Measurements from ENCODE around the gene OSBPL7.

OSBPL7 gene

GRCh38 chr17:47808830-47809480 is 12.6 kb downstream of the OSBPL7 start:
- Histone ChIP-seq H4K8ac (ENCODE audit: low read depth, low read length) (no peak overlapping the region), H3K23ac (ENCODE audit: low read length) (no peak overlapping the region), H2BK15ac (replicated peaks; ENCODE audit: low read depth) (no peak overlapping the region), H3K4me1 (ENCODE audit: control insufficient read depth, low read depth, low read length) (no peaks in the 10 kb centered on the region), H2BK120ac (ENCODE audit: low read depth, low read length) (no peak overlapping the region), H3K27me3 (ENCODE audit: insufficient read depth, low read length, poor library complexity) (no peaks in the 10 kb centered on the region), H3K36me3 (ENCODE audit: control insufficient read depth, insufficient read depth, low read length) (no peaks in the 10 kb centered on the region), H3K9ac (ENCODE audit: low read length) (no peak overlapping the region), H3K4ac (ENCODE audit: low read depth, low read length) (no peak overlapping the region), H4K5ac (ENCODE audit: low read length) (no peak overlapping the region), H2BK5ac (ENCODE audit: low read length) (no peak overlapping the region), H3K4me2 (ENCODE audit: low read length) (no peak overlapping the region), H3K4me3 (ENCODE audit: low read length) (no peak overlapping the region), H2AK5ac (ENCODE audit: low read length) (no peak overlapping the region), H3K18ac (ENCODE audit: low read length) (no peak overlapping the region), H3K79me2 (ENCODE audit: control insufficient read depth, insufficient read depth, low read length) (no peaks in the 10 kb centered on the region), H3K79me1 (ENCODE audit: low read length) (no peaks in the 10 kb centered on the region), H3K56ac (ENCODE audit: low read length) (no peak overlapping the region), H3K27ac (ENCODE audit: low read depth, low read length) (no peak overlapping the region)
- no CpG with 5 or more reads among the region's 22 CpGs for WGBS (ENCODE audit: extremely low coverage, insufficient coverage, low lambda C conversion rate)
- DNase-seq: no peak

- Histone ChIP-seq H3K27me3 (ENCODE audit: insufficient read depth, low read length, poor library complexity) (no peaks in the 10 kb centered on the region), H3K4me1 (ENCODE audit: control insufficient read depth, low read depth, low read length) (no peaks in the 10 kb centered on the region), H4K8ac (ENCODE audit: low read depth, low read length) (no peak overlapping the region), H3K27ac (ENCODE audit: low read depth, low read length) (no peak overlapping the region), H2BK15ac (replicated peaks; ENCODE audit: low read depth) (no peak overlapping the region), H2BK120ac (ENCODE audit: low read depth, low read length) (no peak overlapping the region), H2BK5ac (ENCODE audit: low read length) (no peak overlapping the region), H3K4ac (ENCODE audit: low read depth, low read length) (no peak overlapping the region), H3K4me2 (ENCODE audit: low read length) (no peak overlapping the region), H4K5ac (ENCODE audit: low read length) (no peak overlapping the region), H3K79me2 (ENCODE audit: control insufficient read depth, insufficient read depth, low read length) (no peaks in the 10 kb centered on the region), H3K79me1 (ENCODE audit: low read length) (no peaks in the 10 kb centered on the region), H3K18ac (ENCODE audit: low read length) (no peak overlapping the region), H3K4me3 (ENCODE audit: low read length) (no peak overlapping the region), H3K9ac (ENCODE audit: low read length) (no peak overlapping the region), H2AK5ac (ENCODE audit: low read length) (no peak overlapping the region), H3K23ac (ENCODE audit: low read length) (no peak overlapping the region), H3K56ac (ENCODE audit: low read length) (no peak overlapping the region), H3K36me3 (ENCODE audit: control insufficient read depth, insufficient read depth, low read length) (no peaks in the 10 kb centered on the region)
- no peak for DNase-seq
- WGBS (ENCODE audit: extremely low coverage, insufficient coverage, low lambda C conversion rate): no CpG with 5 or more reads among the region's 20 CpGs
Measured at GRCh38 chr17:47808036-47808829, 13.4 kb downstream of the OSBPL7 start.

- Histone ChIP-seq H3K36me3 (ENCODE audit: control insufficient read depth, insufficient read depth, low read length) (no peaks in the 10 kb centered on the region), H2BK120ac (ENCODE audit: low read depth, low read length) (no peak overlapping the region), H4K8ac (ENCODE audit: low read depth, low read length) (no peak overlapping the region), H3K79me1 (ENCODE audit: low read length) (no peaks in the 10 kb centered on the region), H3K56ac (ENCODE audit: low read length) (no peak overlapping the region), H2BK5ac (ENCODE audit: low read length) (no peak overlapping the region), H4K5ac (ENCODE audit: low read length) (no peak overlapping the region), H2AK5ac (ENCODE audit: low read length) (no peak overlapping the region), H3K27me3 (ENCODE audit: insufficient read depth, low read length, poor library complexity) (no peaks in the 10 kb centered on the region), H3K4me1 (ENCODE audit: control insufficient read depth, low read depth, low read length) (no peaks in the 10 kb centered on the region), H3K79me2 (ENCODE audit: control insufficient read depth, insufficient read depth, low read length) (no peaks in the 10 kb centered on the region), H3K9ac (ENCODE audit: low read length) (no peak overlapping the region), H3K18ac (ENCODE audit: low read length) (no peak overlapping the region), H3K4me2 (ENCODE audit: low read length) (no peak overlapping the region), H3K27ac (ENCODE audit: low read depth, low read length) (no peak overlapping the region), H3K4ac (ENCODE audit: low read depth, low read length) (no peak overlapping the region), H2BK15ac (replicated peaks; ENCODE audit: low read depth) (no peak overlapping the region), H3K4me3 (ENCODE audit: low read length) (no peak overlapping the region), H3K23ac (ENCODE audit: low read length) (no peak overlapping the region)
- no peak for DNase-seq
- WGBS (ENCODE audit: extremely low coverage, insufficient coverage, low lambda C conversion rate): no CpG with 5 or more reads among the region's 11 CpGs
Measured at GRCh38 chr17:47807421-47807820, 14.2 kb downstream of the OSBPL7 start.

GRCh38 chr17:47806913-47807255 is 14.7 kb downstream of the OSBPL7 start:
- Histone ChIP-seq H3K36me3 (ENCODE audit: control insufficient read depth, insufficient read depth, low read length) (no peaks in the 10 kb centered on the region), H3K4me1 (ENCODE audit: control insufficient read depth, low read depth, low read length) (no peaks in the 10 kb centered on the region)

GRCh38 chr17:47806026-47806912 is 15.3 kb downstream of the OSBPL7 start:
- Histone ChIP-seq H2BK15ac (replicated peaks; ENCODE audit: low read depth) (no peak overlapping the region), H3K79me1 (ENCODE audit: low read length) (no peaks in the 10 kb centered on the region), H3K9ac (ENCODE audit: low read length) (no peak overlapping the region), H4K8ac (ENCODE audit: low read depth, low read length) (no peak overlapping the region), H3K27me3 (ENCODE audit: insufficient read depth, low read length, poor library complexity) (no peaks in the 10 kb centered on the region), H3K27ac (ENCODE audit: low read depth, low read length) (no peak overlapping the region), H2BK120ac (ENCODE audit: low read depth, low read length) (no peak overlapping the region), H3K4me1 (ENCODE audit: control insufficient read depth, low read depth, low read length) (no peaks in the 10 kb centered on the region), H3K23ac (ENCODE audit: low read length) (no peak overlapping the region), H3K79me2 (ENCODE audit: control insufficient read depth, insufficient read depth, low read length) (no peaks in the 10 kb centered on the region), H3K4ac (ENCODE audit: low read depth, low read length) (no peak overlapping the region), H2AK5ac (ENCODE audit: low read length) (no peak overlapping the region), H3K56ac (ENCODE audit: low read length) (no peak overlapping the region), H3K36me3 (ENCODE audit: control insufficient read depth, insufficient read depth, low read length) (no peaks in the 10 kb centered on the region), H3K4me3 (ENCODE audit: low read length) (no peak overlapping the region), H2BK5ac (ENCODE audit: low read length) (no peak overlapping the region), H3K18ac (ENCODE audit: low read length) (no peak overlapping the region), H4K5ac (ENCODE audit: low read length) (no peak overlapping the region), H3K4me2 (ENCODE audit: low read length) (no peak overlapping the region)
- no CpG with 5 or more reads among the region's 16 CpGs for WGBS (ENCODE audit: extremely low coverage, insufficient coverage, low lambda C conversion rate)
- DNase-seq: no peak

More at GRCh38 chr17:47806913-47807255, 14.7 kb downstream of the OSBPL7 start:
- H3K23ac ChIP-seq (ENCODE audit: low read length): no peak overlapping the region
- H3K27me3 ChIP-seq (ENCODE audit: insufficient read depth, low read length, poor library complexity): no peaks in the 10 kb centered on the region
- H3K56ac ChIP-seq (ENCODE audit: low read length): no peak overlapping the region
- H3K18ac ChIP-seq (ENCODE audit: low read length): no peak overlapping the region
- no peak overlapping the region for H3K27ac ChIP-seq (ENCODE audit: low read depth, low read length)
- H4K5ac ChIP-seq (ENCODE audit: low read length): no peak overlapping the region
- H3K4ac ChIP-seq (ENCODE audit: low read depth, low read length): no peak overlapping the region
- no peak overlapping the region for H2BK5ac ChIP-seq (ENCODE audit: low read length)
- H2BK120ac ChIP-seq (ENCODE audit: low read depth, low read length): no peak overlapping the region
- DNase-seq: no peak
- no peak overlapping the region for H3K4me3 ChIP-seq (ENCODE audit: low read length)
- H3K4me2 ChIP-seq (ENCODE audit: low read length): no peak overlapping the region
- WGBS (ENCODE audit: extremely low coverage, insufficient coverage, low lambda C conversion rate): no CpG with 5 or more reads among the region's 9 CpGs
- no peak overlapping the region for H3K9ac ChIP-seq (ENCODE audit: low read length)
- no peak overlapping the region for H2BK15ac ChIP-seq (replicated peaks; ENCODE audit: low read depth)
- no peaks in the 10 kb centered on the region for H3K79me2 ChIP-seq (ENCODE audit: control insufficient read depth, insufficient read depth, low read length)
- H3K79me1 ChIP-seq (ENCODE audit: low read length): no peaks in the 10 kb centered on the region
- no peak overlapping the region for H4K8ac ChIP-seq (ENCODE audit: low read depth, low read length)
- no peak overlapping the region for H2AK5ac ChIP-seq (ENCODE audit: low read length)
